GM19455 (cell line): Measurements from ENCODE around the gene CD1B.
A peak's percentile ranks its signal among the peaks of the same experiment; 100 is the strongest.
"Not testable (repeated sequence)": the region's sequence is repeated elsewhere in the genome, so short reads cannot be mapped to it uniquely, and the experiment has no call there.

Experiments
- ATAC-seq: cut with Tn5 transposase; IDR thresholded peaks from one replicate; pipeline ENCODE4 v1.9.1; 2021; ENCODE audit not compliant: unreplicated experiment

Gene CD1B

GRCh38 chr1:158329300-158329699, 2.0 kb downstream of the CD1B start:
- no peak for ATAC-seq

- no peak for ATAC-seq
These were observed 2.9 kb downstream of the CD1B start for GRCh38 chr1:158328426-158328825.

GRCh38 chr1:158327481-158327880, 3.9 kb downstream of the CD1B start:
- no peak for ATAC-seq

- ATAC-seq: no peak
These were observed 6.9 kb downstream of the CD1B start for GRCh38 chr1:158324395-158324794.

- ATAC-seq: no peak
These were observed 7.5 kb downstream of the CD1B start for GRCh38 chr1:158323866-158324265.

GRCh38 chr1:158311066-158311465, 20.3 kb downstream of the CD1B start:
- ATAC-seq: peak; percentile 50

- peak; percentile 48 for ATAC-seq
These were observed 20.7 kb downstream of the CD1B start for GRCh38 chr1:158310623-158311022.

- no peak for ATAC-seq
These were observed 35.5 kb downstream of the CD1B start for GRCh38 chr1:158295791-158296190.

- ATAC-seq: no peak
These were observed 40.9 kb downstream of the CD1B start for GRCh38 chr1:158290321-158290844.

GRCh38 chr1:158289811-158290210, 41.5 kb downstream of the CD1B start, which contains the start of gene CD1C:
CD1C (plus strand) TSS chr1:158289923; CDS start chr1:158290065, 142 bp downstream.
- ATAC-seq: no peak

GRCh38 chr1:158286941-158287346, 44.4 kb downstream of the CD1B start:
- ATAC-seq: no peak

- ATAC-seq: no peak
These were observed 44.8 kb downstream of the CD1B start for GRCh38 chr1:158286487-158286886.

GRCh38 chr1:158285756-158286241, 45.5 kb downstream of the CD1B start:
- peak; percentile 73 for ATAC-seq

GRCh38 chr1:158283965-158284364, 47.4 kb downstream of the CD1B start:
- peak; percentile 35 for ATAC-seq

GRCh38 chr1:158282421-158282820, 48.9 kb downstream of the CD1B start:
- not testable (repeated sequence) for ATAC-seq
